GM23338 (cell line): Measurements from ENCODE around the gene C18orf32.

Source experiments
- CREB1 ChIP-seq: fragments of 250-450 bp; sonication (Bioruptor Pico); IDR thresholded peaks from 2 replicates; pipeline ENCODE4 v1.5.0; 2020; ENCODE audit warnings: low read depth, mild to moderate bottlenecking, moderate library complexity
- EZH2 ChIP-seq: fragments of 200-600 bp; sonication (generic); IDR thresholded peaks from one replicate; pipeline ENCODE4 v1.8.0; 2017; ENCODE audit warnings: antibody characterized with exemption, mild to moderate bottlenecking, low read depth; ENCODE audit not compliant: unreplicated experiment
- EZH2phosphoT487 ChIP-seq: fragments of 200-600 bp; sonication (generic); IDR thresholded peaks from one replicate; pipeline ENCODE4 v1.8.1; 2018; ENCODE audit warnings: antibody characterized with exemption; ENCODE audit not compliant: unreplicated experiment
- JUNB ChIP-seq: IDR thresholded peaks from one replicate; pipeline ENCODE4 v1.6.1; 2016; ENCODE audit warnings: antibody characterized with exemption; ENCODE audit not compliant: unreplicated experiment
- POLR2AphosphoS5 ChIP-seq: IDR thresholded peaks from 2 replicates; pipeline ENCODE4 v1.6.1; 2016; ENCODE audit warnings: antibody characterized with exemption, low read depth
- ZNF114 ChIP-seq: fragments of 250-450 bp; sonication (Bioruptor Pico); IDR thresholded peaks from 2 replicates; pipeline ENCODE4 v1.5.0; 2020; ENCODE audit warnings: mild to moderate bottlenecking, moderate library complexity
- TF ChIP-seq, protein P1 (sequence below), 2 experiments: fragments of 200-600 bp in 1 of 2; sonication (generic) in 1 of 2; conservative IDR thresholded peaks; 2 replicates each; pipeline versions ENCODE4 v1.5.1 to v1.6.1; 2016 to 2017; ENCODE audit warnings: antibody characterized with exemption in 2 of 2, low read depth in 2 of 2, mild to moderate bottlenecking in 2 of 2, moderate library complexity in 1 of 2
- TF ChIP-seq, protein P2 (sequence below): IDR thresholded peaks from one replicate; pipeline ENCODE4 v1.6.1; 2018; ENCODE audit warnings: antibody characterized with exemption; ENCODE audit not compliant: unreplicated experiment

DNA sequence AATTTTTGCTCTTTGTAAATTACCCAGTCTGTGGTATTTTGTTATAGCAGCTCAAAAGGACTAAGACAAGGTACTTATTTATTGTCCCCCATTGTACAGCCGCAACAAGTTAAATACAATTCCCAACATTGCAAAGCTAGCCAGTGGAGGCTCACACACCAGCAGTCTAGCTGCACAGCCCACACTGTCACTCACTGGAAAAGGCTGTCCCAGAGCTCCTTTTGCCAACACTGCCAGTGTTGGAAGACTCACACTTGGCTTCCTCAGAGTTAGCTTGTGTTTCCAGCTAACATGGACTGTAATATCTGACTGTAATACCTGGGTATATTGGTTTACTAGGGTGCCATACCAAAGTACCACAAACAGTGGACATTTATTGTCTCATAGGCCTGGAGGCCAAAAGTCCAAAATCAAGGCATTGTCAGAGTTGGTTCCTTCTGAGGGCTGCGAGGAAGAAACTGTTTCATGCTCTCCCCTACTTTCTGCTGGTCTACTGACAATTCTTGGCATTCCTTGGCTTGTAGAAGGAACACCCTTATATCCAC, 19.9 kb downstream of the C18orf32 start:
- no peak for TF ChIP-seq CREB1 (CRISPR knock-in tag)
- TF ChIP-seq EZH2 = no peak
- TF ChIP-seq, protein P1, sequence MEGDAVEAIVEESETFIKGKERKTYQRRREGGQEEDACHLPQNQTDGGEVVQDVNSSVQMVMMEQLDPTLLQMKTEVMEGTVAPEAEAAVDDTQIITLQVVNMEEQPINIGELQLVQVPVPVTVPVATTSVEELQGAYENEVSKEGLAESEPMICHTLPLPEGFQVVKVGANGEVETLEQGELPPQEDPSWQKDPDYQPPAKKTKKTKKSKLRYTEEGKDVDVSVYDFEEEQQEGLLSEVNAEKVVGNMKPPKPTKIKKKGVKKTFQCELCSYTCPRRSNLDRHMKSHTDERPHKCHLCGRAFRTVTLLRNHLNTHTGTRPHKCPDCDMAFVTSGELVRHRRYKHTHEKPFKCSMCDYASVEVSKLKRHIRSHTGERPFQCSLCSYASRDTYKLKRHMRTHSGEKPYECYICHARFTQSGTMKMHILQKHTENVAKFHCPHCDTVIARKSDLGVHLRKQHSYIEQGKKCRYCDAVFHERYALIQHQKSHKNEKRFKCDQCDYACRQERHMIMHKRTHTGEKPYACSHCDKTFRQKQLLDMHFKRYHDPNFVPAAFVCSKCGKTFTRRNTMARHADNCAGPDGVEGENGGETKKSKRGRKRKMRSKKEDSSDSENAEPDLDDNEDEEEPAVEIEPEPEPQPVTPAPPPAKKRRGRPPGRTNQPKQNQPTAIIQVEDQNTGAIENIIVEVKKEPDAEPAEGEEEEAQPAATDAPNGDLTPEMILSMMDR (conservative IDR thresholded peaks at IDR 0.05; ENCODE audit: low read depth in 2 of 2) = no peak
- no peak for TF ChIP-seq POLR2AphosphoS5
- TF ChIP-seq JUNB = no peak
- no peak for TF ChIP-seq EZH2phosphoT487
- TF ChIP-seq ZNF114 (CRISPR knock-in tag) = no peak
- TF ChIP-seq, protein P2, sequence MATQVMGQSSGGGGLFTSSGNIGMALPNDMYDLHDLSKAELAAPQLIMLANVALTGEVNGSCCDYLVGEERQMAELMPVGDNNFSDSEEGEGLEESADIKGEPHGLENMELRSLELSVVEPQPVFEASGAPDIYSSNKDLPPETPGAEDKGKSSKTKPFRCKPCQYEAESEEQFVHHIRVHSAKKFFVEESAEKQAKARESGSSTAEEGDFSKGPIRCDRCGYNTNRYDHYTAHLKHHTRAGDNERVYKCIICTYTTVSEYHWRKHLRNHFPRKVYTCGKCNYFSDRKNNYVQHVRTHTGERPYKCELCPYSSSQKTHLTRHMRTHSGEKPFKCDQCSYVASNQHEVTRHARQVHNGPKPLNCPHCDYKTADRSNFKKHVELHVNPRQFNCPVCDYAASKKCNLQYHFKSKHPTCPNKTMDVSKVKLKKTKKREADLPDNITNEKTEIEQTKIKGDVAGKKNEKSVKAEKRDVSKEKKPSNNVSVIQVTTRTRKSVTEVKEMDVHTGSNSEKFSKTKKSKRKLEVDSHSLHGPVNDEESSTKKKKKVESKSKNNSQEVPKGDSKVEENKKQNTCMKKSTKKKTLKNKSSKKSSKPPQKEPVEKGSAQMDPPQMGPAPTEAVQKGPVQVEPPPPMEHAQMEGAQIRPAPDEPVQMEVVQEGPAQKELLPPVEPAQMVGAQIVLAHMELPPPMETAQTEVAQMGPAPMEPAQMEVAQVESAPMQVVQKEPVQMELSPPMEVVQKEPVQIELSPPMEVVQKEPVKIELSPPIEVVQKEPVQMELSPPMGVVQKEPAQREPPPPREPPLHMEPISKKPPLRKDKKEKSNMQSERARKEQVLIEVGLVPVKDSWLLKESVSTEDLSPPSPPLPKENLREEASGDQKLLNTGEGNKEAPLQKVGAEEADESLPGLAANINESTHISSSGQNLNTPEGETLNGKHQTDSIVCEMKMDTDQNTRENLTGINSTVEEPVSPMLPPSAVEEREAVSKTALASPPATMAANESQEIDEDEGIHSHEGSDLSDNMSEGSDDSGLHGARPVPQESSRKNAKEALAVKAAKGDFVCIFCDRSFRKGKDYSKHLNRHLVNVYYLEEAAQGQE = no peak
